ENCODE measurements around the gene EPC2.

Gene EPC2

DNA sequence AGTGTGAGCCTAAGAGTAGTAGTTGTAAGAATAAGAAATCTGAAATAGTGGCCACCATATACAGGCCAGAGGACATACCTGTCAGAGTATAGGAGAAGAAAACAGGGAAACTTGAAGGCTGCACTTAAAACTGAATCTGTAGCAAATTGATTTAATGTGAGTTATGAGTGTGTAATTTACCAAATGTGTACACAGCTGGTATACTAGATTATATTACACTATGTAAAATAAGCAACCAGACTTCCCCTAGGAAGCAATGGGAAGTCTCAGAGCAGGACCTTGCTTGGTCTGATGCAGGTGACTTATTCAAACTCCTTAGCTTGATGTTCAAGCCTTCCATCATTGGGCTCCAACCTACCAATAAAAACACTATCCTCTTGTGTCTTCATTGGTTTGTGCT, 17.3 kb upstream of the EPC2 start:
- TF ChIP-seq SPI1 (IDR thresholded peaks at IDR 0.05; ENCODE audit: low read depth, low read length) (no peak), POU2F2 (IDR thresholded peaks at IDR 0.05; ENCODE audit: low read depth, low read length) (no peak), TAF1 (IDR thresholded peaks at IDR 0.05; ENCODE audit: low read depth, low read length) (no peak), POLR2A (IDR thresholded peaks at IDR 0.05; ENCODE audit: low read depth, low read length) (no peak), POLR2AphosphoS5 (IDR thresholded peaks at IDR 0.05; ENCODE audit: low read depth, low read length) (no peak), PAX5 (IDR thresholded peaks at IDR 0.05; ENCODE audit: insufficient read depth, low read length, severe bottlenecking) (no peak)
- FAIRE-seq (no peak), DNase-seq (ENCODE audit: insufficient read length, low spot score) (no peak)

DNA sequence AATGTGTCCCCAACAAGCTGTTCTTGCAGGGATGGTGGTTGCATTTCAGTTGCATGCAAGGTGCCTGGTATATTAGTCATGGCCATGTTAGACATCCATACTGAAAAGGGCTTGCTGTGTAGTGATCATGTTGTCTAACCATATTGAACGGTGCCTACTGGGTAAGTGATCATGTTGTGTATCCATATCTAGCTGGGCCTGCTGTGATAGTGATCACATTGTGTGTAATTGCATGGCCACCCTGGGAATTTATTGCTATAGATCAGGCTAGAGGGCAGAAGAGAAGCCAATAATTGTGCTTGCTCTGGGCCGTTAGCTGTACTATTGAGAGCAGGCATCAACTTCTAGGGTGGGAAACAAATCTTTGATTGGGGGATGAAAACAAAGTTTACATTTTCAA, 9.8 kb upstream of the EPC2 start:
- no peak for DNase-seq (ENCODE audit: insufficient read length, low spot score)
- FAIRE-seq: no peak
- TF ChIP-seq POU2F2 (IDR thresholded peaks at IDR 0.05; ENCODE audit: low read depth, low read length) (no peak), POLR2A (IDR thresholded peaks at IDR 0.05; ENCODE audit: low read depth, low read length) (no peak), PAX5 (IDR thresholded peaks at IDR 0.05; ENCODE audit: insufficient read depth, low read length, severe bottlenecking) (no peak), TAF1 (IDR thresholded peaks at IDR 0.05; ENCODE audit: low read depth, low read length) (no peak), SPI1 (IDR thresholded peaks at IDR 0.05; ENCODE audit: low read depth, low read length) (no peak), POLR2AphosphoS5 (IDR thresholded peaks at IDR 0.05; ENCODE audit: low read depth, low read length) (no peak)

DNA sequence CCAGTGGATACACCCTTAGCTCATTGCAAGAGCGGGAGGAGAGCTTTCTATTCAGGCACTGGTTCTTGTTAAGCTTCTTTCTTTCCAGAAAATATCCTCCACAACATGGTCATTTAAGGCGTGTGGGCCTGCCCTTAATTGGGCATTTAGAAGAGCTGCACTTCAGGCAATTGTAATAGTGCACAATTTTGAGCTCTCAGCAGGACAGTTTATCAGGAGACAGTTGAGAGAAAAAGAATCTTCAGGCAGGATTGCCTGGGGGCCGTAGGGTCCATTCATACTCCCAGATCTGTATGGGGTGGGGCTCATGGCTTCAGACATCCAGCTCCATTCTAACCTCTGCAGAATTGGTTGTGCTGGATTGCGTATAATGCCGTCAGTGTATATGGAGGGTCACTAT, 6.0 kb upstream of the EPC2 start:
- no peak for FAIRE-seq
- no peak for DNase-seq (ENCODE audit: insufficient read length, low spot score)
- TF ChIP-seq PAX5 (IDR thresholded peaks at IDR 0.05; ENCODE audit: insufficient read depth, low read length, severe bottlenecking) (no peak), POLR2A (IDR thresholded peaks at IDR 0.05; ENCODE audit: low read depth, low read length) (no peak), POU2F2 (IDR thresholded peaks at IDR 0.05; ENCODE audit: low read depth, low read length) (no peak), TAF1 (IDR thresholded peaks at IDR 0.05; ENCODE audit: low read depth, low read length) (no peak)

DNA sequence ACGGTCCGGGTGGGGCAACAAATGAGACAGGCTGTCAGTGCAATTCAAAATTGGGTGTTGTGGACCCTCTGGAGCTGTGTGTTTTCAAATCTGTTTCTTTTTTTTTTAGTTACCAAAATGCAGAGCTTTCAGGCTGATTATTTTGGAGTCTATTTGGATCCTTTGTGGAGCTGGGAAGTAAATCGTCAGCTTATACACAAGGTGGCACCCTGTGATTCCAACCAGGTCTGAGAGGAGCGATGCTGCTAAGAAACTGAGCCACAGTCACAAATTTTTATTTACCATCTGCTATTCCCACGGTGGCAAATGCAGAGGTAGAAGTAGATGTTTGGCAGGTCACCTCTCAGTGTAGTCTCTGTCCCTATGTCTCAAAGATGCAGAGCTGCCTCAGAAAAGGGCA, 3.8 kb upstream of the EPC2 start:
- no peak for FAIRE-seq
- no peak for TF ChIP-seq POLR2AphosphoS5 (IDR thresholded peaks at IDR 0.05; ENCODE audit: low read depth, low read length)
- no peak for TF ChIP-seq POU2F2 (IDR thresholded peaks at IDR 0.05; ENCODE audit: low read depth, low read length)
- TF ChIP-seq SPI1 (IDR thresholded peaks at IDR 0.05; ENCODE audit: low read depth, low read length): no peak
- TF ChIP-seq POLR2A (IDR thresholded peaks at IDR 0.05; ENCODE audit: low read depth, low read length): no peak

DNA sequence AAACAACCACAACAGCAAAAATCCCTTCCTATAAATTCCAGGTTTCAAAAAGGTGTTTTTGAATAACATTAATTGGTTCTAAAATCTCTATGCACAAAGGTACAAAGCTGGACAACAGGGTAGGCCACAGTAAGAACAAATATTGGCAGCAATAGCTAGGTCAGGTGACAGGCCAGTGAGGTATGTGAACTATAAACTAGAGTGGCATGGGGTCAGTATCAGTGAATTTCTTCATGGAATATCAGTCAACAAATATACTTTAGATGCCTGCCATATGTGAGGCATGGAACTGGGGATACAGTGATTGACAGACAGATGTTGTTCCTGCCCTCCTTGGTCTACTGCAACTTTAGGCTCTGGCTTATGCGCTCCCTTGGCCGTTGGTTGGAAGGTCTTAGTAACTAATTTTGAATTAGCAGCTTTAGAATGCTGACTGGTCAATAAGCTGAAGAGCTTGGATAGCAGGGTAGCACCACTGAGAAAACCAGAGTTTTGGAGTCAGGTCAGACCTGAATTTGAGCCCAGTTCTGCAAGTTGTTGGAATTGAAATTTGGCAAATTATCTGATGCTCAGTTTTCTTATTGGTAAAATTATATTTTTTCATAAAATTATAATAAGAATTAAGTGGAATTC, 2.3 kb upstream of the EPC2 start:
- TF ChIP-seq POLR2A (IDR thresholded peaks at IDR 0.05; ENCODE audit: low read depth, low read length) (no peak), TAF1 (IDR thresholded peaks at IDR 0.05; ENCODE audit: low read depth, low read length) (no peak), POLR2AphosphoS5 (IDR thresholded peaks at IDR 0.05; ENCODE audit: low read depth, low read length) (no peak), SPI1 (IDR thresholded peaks at IDR 0.05; ENCODE audit: low read depth, low read length) (no peak), PAX5 (IDR thresholded peaks at IDR 0.05; ENCODE audit: insufficient read depth, low read length, severe bottlenecking) (no peak), POU2F2 (IDR thresholded peaks at IDR 0.05; ENCODE audit: low read depth, low read length) (no peak)
- no peak for DNase-seq (ENCODE audit: insufficient read length, low spot score)
- FAIRE-seq: no peak

More for the DNA sequence above, 3.8 kb upstream of the EPC2 start:
- no peak for DNase-seq (ENCODE audit: insufficient read length, low spot score)

DNA sequence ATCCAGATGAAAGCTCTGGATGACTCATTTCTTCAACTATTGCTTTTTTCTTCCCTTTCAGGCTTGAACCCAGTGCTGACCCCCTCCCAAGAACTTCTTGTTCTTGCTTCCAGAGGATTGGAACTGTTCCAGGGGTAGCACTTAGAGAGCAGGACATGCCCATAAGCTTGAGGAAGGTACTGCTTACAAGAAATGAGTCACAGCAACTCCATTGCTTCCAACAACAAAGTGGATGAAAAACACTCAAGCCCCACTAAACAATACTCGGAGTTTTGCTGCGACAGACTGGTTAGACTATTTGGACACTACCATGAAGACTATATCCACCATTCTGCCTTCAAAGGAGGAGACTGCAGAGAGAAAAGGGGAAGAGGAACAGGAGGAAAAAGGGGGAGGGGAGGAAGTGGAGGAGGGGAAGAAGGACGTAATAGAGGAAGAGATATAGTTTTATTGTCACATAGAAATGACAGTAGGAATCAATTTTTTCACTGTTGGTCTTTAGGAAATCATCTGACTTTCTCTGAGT, 1.6 kb upstream of the EPC2 start:
- FAIRE-seq (peak; percentile 45), DNase-seq (ENCODE audit: insufficient read length, low spot score) (no peak)
- TF ChIP-seq POU2F2 (IDR thresholded peaks at IDR 0.05; ENCODE audit: low read depth, low read length): no peak
- peak; percentile 73 for TF ChIP-seq SPI1 (IDR thresholded peaks at IDR 0.05; ENCODE audit: low read depth, low read length)

DNA sequence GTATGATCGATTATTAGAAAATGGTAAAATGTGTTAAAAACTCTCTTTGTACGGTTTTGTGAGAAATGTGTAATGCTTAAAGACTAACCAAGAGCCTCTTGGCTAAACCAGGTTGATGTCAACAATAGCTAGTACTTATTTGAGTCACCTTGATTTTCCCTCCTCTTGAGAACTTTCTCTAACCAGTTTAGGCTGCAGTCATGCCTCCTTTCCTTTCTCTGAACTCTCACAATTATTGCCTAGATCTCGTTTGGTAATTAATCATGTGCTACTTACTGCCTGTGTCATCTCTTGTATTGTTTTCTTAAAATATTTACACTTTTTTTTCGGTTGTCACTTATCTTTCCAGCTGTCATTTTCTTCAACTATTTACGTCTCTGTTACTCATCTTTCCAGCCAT, 1.1 kb upstream of the EPC2 start:
- TF ChIP-seq POLR2A (IDR thresholded peaks at IDR 0.05; ENCODE audit: low read depth, low read length): no peak
- no peak for TF ChIP-seq SPI1 (IDR thresholded peaks at IDR 0.05; ENCODE audit: low read depth, low read length)
- no peak for TF ChIP-seq PAX5 (IDR thresholded peaks at IDR 0.05; ENCODE audit: insufficient read depth, low read length, severe bottlenecking)
- TF ChIP-seq TAF1 (IDR thresholded peaks at IDR 0.05; ENCODE audit: low read depth, low read length): no peak
- no peak for TF ChIP-seq POLR2AphosphoS5 (IDR thresholded peaks at IDR 0.05; ENCODE audit: low read depth, low read length)
- peak; percentile 73 for FAIRE-seq
- DNase-seq (ENCODE audit: insufficient read length, low spot score): no peak

DNA sequence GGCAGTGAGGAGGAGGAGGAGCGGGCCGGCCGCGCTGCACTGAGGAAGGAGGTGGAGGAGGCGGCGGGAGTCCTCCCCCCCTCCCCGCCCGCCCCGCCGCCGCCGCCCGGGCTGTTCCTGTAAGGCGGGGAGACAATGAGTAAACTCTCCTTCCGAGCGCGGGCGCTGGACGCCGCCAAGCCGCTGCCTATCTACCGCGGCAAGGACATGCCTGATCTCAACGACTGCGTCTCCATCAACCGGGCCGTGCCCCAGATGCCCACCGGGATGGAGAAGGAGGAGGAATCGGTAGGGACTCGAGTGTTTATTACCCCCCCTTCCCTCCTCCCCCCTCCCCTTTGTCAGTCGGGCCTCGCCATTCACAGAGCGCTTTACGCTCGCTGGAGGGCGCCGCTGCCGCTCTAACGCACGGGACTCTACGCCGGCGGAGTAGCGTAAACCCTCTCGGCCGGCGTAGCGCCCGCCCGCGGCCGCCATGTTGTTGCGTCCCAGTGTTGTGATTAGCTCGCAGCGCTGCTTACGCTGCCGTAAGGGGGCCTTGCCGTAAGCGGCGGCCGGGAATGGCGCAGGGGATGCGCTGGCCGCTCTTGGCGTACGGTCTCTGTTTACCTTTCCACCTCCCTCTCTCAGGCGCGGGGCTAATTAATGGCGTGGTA, 460 bp downstream of the EPC2 start:
- peak; percentile 99 for FAIRE-seq

DNA sequence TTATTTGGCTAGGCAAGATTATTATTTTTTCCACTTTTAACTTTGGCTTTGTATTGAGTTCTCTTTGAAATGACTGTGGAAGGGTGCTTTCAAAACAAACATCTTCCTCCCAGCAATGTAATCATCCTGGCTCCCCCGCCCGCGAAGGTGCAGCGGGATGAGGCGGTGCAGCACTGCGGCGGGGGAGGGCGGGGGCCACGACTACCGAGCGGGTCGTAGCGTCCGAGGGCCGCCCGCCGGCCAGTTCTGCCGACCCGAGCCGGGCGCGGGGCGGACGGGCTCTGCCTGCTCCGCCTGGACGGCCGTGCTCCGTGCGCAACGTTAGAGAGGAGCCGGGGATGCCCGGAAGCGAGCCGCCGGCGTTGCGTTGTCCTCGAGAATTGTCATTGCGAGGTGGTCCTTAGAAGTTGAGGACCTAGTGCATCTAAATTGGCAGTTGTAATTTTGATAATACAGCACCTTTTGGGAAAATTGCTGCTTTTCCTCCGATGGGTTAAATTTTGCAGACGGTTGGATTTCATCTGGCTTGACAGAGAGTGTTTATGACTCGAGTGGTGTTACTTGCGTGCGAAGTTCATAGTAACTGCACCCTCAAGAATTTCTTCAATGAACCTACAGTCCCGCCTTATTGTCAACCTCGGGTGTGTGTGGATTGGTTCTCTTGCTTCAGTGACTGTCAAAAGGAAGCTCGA, 1.1 kb downstream of the EPC2 start:
- TF ChIP-seq SPI1 (IDR thresholded peaks at IDR 0.05; ENCODE audit: low read depth, low read length) (no peak), PAX5 (IDR thresholded peaks at IDR 0.05; ENCODE audit: insufficient read depth, low read length, severe bottlenecking) (no peak), POLR2AphosphoS5 (IDR thresholded peaks at IDR 0.05; ENCODE audit: low read depth, low read length) (no peak), POU2F2 (IDR thresholded peaks at IDR 0.05; ENCODE audit: low read depth, low read length) (no peak), TAF1 (IDR thresholded peaks at IDR 0.05; ENCODE audit: low read depth, low read length) (no peak), POLR2A (IDR thresholded peaks at IDR 0.05; ENCODE audit: low read depth, low read length) (no peak)
- DNase-seq (ENCODE audit: insufficient read length, low spot score): peak; percentile 45
- FAIRE-seq: peak; percentile 33

More for the DNA sequence above, 460 bp downstream of the EPC2 start:
- TF ChIP-seq SPI1 (IDR thresholded peaks at IDR 0.05; ENCODE audit: low read depth, low read length): no peak
- peak; percentile 13; the same call in 1 of the 2 replicates for TF ChIP-seq TAF1 (IDR thresholded peaks at IDR 0.05; ENCODE audit: low read depth, low read length)
- no peak for TF ChIP-seq PAX5 (IDR thresholded peaks at IDR 0.05; ENCODE audit: insufficient read depth, low read length, severe bottlenecking)
- peak; percentile 85 for TF ChIP-seq POLR2A (IDR thresholded peaks at IDR 0.05; ENCODE audit: low read depth, low read length)
- peak; percentile 85 for TF ChIP-seq POLR2AphosphoS5 (IDR thresholded peaks at IDR 0.05; ENCODE audit: low read depth, low read length)
- TF ChIP-seq POU2F2 (IDR thresholded peaks at IDR 0.05; ENCODE audit: low read depth, low read length): 0 out of 2 replicates have a peak, but pooled peaks have one; percentile 23
- DNase-seq (ENCODE audit: insufficient read length, low spot score): peak; percentile 49
